HFFc6 (cell line): Measurements from ENCODE around the gene ITPR1. TPM values are rescaled to one million over a fixed set of nuclear protein-coding genes. Genes with fewer than 3 reads are reported as not detected.

Experiments
- DNase-seq: peaks from one replicate; pipeline ENCODE4 v3.0.0-alpha.2; 2018
- H3K27ac Mint-ChIP-seq: 2 replicates; pipeline ENCODE4 v1.8.0; 2020; ENCODE audit warnings: mild to moderate bottlenecking, mixed read lengths
- H3K27me3 Mint-ChIP-seq: 2 replicates; pipeline ENCODE4 v1.8.0; 2021; ENCODE audit warnings: mild to moderate bottlenecking, moderate library complexity, mixed read lengths; ENCODE audit not compliant: insufficient read depth
- H3K36me3 Mint-ChIP-seq: 2 replicates; pipeline ENCODE4 v1.8.0; 2021; ENCODE audit warnings: low read depth, mixed read lengths
- H3K4me1 Mint-ChIP-seq: 2 replicates; pipeline ENCODE4 v1.8.0; 2020; ENCODE audit warnings: low read depth, mixed read lengths
- H3K4me3 Mint-ChIP-seq: 2 replicates; pipeline ENCODE4 v1.8.0; 2020; ENCODE audit warnings: mild to moderate bottlenecking, moderate library complexity, mixed read lengths
- H3K9me3 Mint-ChIP-seq: 2 replicates; pipeline ENCODE4 v1.8.0; 2020; ENCODE audit warnings: mild to moderate bottlenecking, mixed read lengths
- CTCF ChIP-seq: fragments of 200-600 bp; sonication (generic); IDR thresholded peaks from 2 replicates; pipeline ENCODE4 v1.5.0; 2021; ENCODE audit warnings: antibody characterized with exemption, mild to moderate bottlenecking
- total RNA-seq, 6 experiments: library from RNA; stranded (reverse); fragmentation: NEBNext Ultra II Directional; extraction: Animal tissue kit (Norgen Biotek cat#: 25700); gene quantifications; 2 replicates in 1 of 6; 3 replicates in 5 of 6; pipeline ENCODE4 v1.2.3, GENCODE V29; 2021

Gene ITPR1
- total RNA-seq, 6 experiments from 2014 or later, result 4.9 to 8.3 (median 6.1) TPM

DNA sequence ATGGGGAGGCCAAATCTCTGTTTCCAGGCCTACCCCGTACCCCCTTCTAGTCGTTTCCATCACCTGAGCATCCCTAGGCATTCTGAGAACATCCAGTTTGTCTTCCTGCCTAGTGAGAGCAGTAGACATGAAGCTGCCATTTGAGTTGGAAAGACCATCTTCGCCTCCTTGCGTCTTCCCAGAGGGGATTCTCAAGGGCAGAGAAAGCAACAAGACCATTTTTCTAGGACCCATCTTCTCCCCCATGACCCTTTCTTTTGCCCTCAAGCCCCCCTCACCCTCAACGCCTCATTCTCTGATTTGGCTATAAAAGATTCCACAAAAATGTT, 337.4 kb downstream of the ITPR1 start:
- DNase-seq, result no peak
- Mint-ChIP-seq H3K36me3 (0 out of 2 replicates have a peak, but pooled peaks cover 4% of the 10 kb centered on the region), H3K27me3 (no peaks in the 10 kb centered on the region), H3K4me3 (peak overlapping the region; percentile 78), H3K4me1 (peaks cover 34% of the 10 kb centered on the region), H3K27ac (peak overlapping the region; percentile 82), H3K9me3 (no peaks in the 10 kb centered on the region)
- TF ChIP-seq CTCF, result no peak

DNA sequence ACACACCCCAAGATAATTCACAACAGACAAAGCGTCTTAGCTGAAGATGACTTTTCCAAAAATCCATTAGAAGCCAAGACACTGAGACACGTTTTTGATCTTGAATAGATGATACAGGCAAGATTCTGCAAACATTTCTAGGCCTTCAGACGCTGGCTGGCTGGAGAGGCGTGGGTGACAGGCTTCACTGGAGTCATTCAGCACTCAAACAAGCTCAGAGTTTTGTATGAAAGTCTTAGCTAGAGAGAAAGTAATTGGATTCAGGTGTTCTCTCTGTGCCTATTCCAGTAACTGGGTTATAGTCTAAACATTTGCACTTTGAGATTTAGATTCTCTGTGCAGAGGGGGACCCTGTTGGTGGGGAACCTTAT, 338.4 kb downstream of the ITPR1 start:
- peaks cover 29% of the 10 kb centered on the region for H3K4me1 Mint-ChIP-seq
- TF ChIP-seq CTCF, result no peak

GRCh38 chr3:4833471-4833870, 340.3 kb downstream of the ITPR1 start:
- Mint-ChIP-seq H3K36me3 (no peaks in the 10 kb centered on the region), H3K27me3 (no peaks in the 10 kb centered on the region), H3K4me1 (peaks cover 22% of the 10 kb centered on the region), H3K4me3 (no peak overlapping the region), H3K9me3 (no peaks in the 10 kb centered on the region), H3K27ac (no peak overlapping the region)
- TF ChIP-seq CTCF, result no peak
- no peak for DNase-seq

More for the DNA sequence above, 338.4 kb downstream of the ITPR1 start:
- no peaks in the 10 kb centered on the region for H3K9me3 Mint-ChIP-seq
- no peak for DNase-seq
- H3K27me3 Mint-ChIP-seq, result no peaks in the 10 kb centered on the region
- peak overlapping the region; percentile 82 for H3K27ac Mint-ChIP-seq
- H3K4me3 Mint-ChIP-seq, result peak overlapping the region; percentile 78
- H3K36me3 Mint-ChIP-seq, result 0 out of 2 replicates have a peak, but pooled peaks cover 4% of the 10 kb centered on the region

- H3K27ac Mint-ChIP-seq, result no peak overlapping the region
Measured at GRCh38 chr3:4834403-4834866, 341.3 kb downstream of the ITPR1 start.

GRCh38 chr3:4835616-4836043, 342.5 kb downstream of the ITPR1 start:
- no peak for TF ChIP-seq CTCF
- H3K4me3 Mint-ChIP-seq, result no peak overlapping the region
- H3K4me1 Mint-ChIP-seq, result peaks cover 15% of the 10 kb centered on the region
- H3K36me3 Mint-ChIP-seq, result no peaks in the 10 kb centered on the region
- no peak overlapping the region for H3K27ac Mint-ChIP-seq
- no peak for DNase-seq
- no peaks in the 10 kb centered on the region for H3K9me3 Mint-ChIP-seq
- H3K27me3 Mint-ChIP-seq, result no peaks in the 10 kb centered on the region

More at GRCh38 chr3:4834403-4834866, 341.3 kb downstream of the ITPR1 start:
- DNase-seq, result no peak
- Mint-ChIP-seq H3K4me1 (peaks cover 19% of the 10 kb centered on the region), H3K27me3 (no peaks in the 10 kb centered on the region), H3K9me3 (no peaks in the 10 kb centered on the region), H3K4me3 (no peak overlapping the region), H3K36me3 (no peaks in the 10 kb centered on the region)
- TF ChIP-seq CTCF, result no peak

- TF ChIP-seq CTCF, result no peak
- Mint-ChIP-seq H3K36me3 (no peaks in the 10 kb centered on the region), H3K4me1 (peaks cover 11% of the 10 kb centered on the region), H3K27me3 (no peaks in the 10 kb centered on the region), H3K9me3 (no peaks in the 10 kb centered on the region), H3K4me3 (no peak overlapping the region), H3K27ac (no peak overlapping the region)
- DNase-seq, result no peak
Measured at GRCh38 chr3:4836516-4836915, 343.4 kb downstream of the ITPR1 start.
